Measurements from ENCODE around the gene CIRBP. TPM values are rescaled to one million over a fixed set of nuclear protein-coding genes. Genes with fewer than 3 reads are reported as not detected.
A peak's percentile ranks its signal among the peaks of the same experiment; 100 is the strongest.

Gene CIRBP
- total and polyA plus RNA-seq, 2 of the 13 experiments (the other 11 are each of a cell fraction or from before 2014, with no cell fraction given) = 133 to 140 TPM

- TF ChIP-seq ZBTB7B (CRISPR knock-in tag; IDR thresholded peaks at IDR 0.05) (peak; percentile 100), ZNF256 (CRISPR knock-in tag; conservative IDR thresholded peaks at IDR 0.05) (no peak), KLF6 (CRISPR knock-in tag; IDR thresholded peaks at IDR 0.05) (peak; percentile 76; the same call in 1 of the 2 replicates), MTA3 (CRISPR knock-in tag; IDR thresholded peaks at IDR 0.05) (no peak), SKI (IDR thresholded peaks at IDR 0.05; ENCODE audit: partially characterized antibody) (peak; percentile 87), ETS1 (CRISPR knock-in tag; IDR thresholded peaks at IDR 0.05) (no peak), NFIC (IDR thresholded peaks at IDR 0.05; ENCODE audit: low read length) (no peak), ZNF792 (CRISPR knock-in tag; IDR thresholded peaks at IDR 0.05) (no peak; the same call in none of the 2 replicates), ZNF710 (CRISPR knock-in tag; IDR thresholded peaks at IDR 0.05; ENCODE audit: borderline replicate concordance) (peak; percentile 76), ELF1 (CRISPR knock-in tag; IDR thresholded peaks at IDR 0.05) (peak; percentile 98), NR2F6 (IDR thresholded peaks at IDR 0.05) (peak; percentile 83), NR2F6 (CRISPR knock-in tag; IDR thresholded peaks at IDR 0.05) (peak; percentile 92), ZNF569 (CRISPR knock-in tag; IDR thresholded peaks at IDR 0.05; ENCODE audit: borderline replicate concordance) (no peak), RFXAP (CRISPR knock-in tag; IDR thresholded peaks at IDR 0.05; ENCODE audit: borderline replicate concordance) (no peak), TEF (CRISPR knock-in tag; IDR thresholded peaks at IDR 0.05) (no peak), ZNF552 (CRISPR knock-in tag; IDR thresholded peaks at IDR 0.05; ENCODE audit: borderline replicate concordance) (no peak), HNF1B (CRISPR knock-in tag; IDR thresholded peaks at IDR 0.05) (peak; percentile 73), KMT2B (CRISPR knock-in tag; IDR thresholded peaks at IDR 0.05) (peak; percentile 35; the same call in 1 of the 2 replicates), STAT5B (CRISPR knock-in tag; IDR thresholded peaks at IDR 0.05) (no peak), PRDM15 (CRISPR knock-in tag; IDR thresholded peaks at IDR 0.05) (no peak), ZMYM4 (CRISPR knock-in tag; IDR thresholded peaks at IDR 0.05) (peak; percentile 56), PHF8 (CRISPR knock-in tag; IDR thresholded peaks at IDR 0.05) (peak; percentile 66)
Observed at GRCh38 chr19:1290703-1291651, 21.8 kb downstream of the CIRBP start (continued).

Data from HepG2 (cell line).